Calu3 (cell line): ENCODE results near the gene DDAH1. TPM values are rescaled to one million over a fixed set of nuclear protein-coding genes. Genes with fewer than 3 reads are reported as not detected.

Experiments
- BruUV-seq: library from RNA; stranded (reverse); fragments of 400-500 nt; replicated peaks from 2 replicates; lab custom pipeline; 2021; lab: Mats Ljungman, UMichigan
- CTCF ChIA-PET: fragments of 300-600 bp; sonication (Branson Sonifier 250); formaldehyde crosslinking; loops from one replicate; lab custom pipeline; 2022; ENCODE audit warnings: antibody characterized with exemption; lab: Charles Lee
- DNase-seq: peaks from one replicate; pipeline ENCODE4 v3.0.0; 2022
- H3K27ac Mint-ChIP-seq: one replicate; pipeline ENCODE4 v1.8.0; 2022; ENCODE audit warnings: mixed read lengths; ENCODE audit not compliant: unreplicated experiment
- H3K27me3 Mint-ChIP-seq: one replicate; pipeline ENCODE4 v1.8.0; 2022; ENCODE audit warnings: mixed read lengths; ENCODE audit not compliant: unreplicated experiment
- H3K36me3 Mint-ChIP-seq: one replicate; pipeline ENCODE4 v1.8.0; 2022; ENCODE audit warnings: mild to moderate bottlenecking, moderate library complexity, mixed read lengths; ENCODE audit not compliant: insufficient read depth, unreplicated experiment
- H3K4me1 Mint-ChIP-seq: one replicate; pipeline ENCODE4 v1.8.0; 2022; ENCODE audit warnings: mild to moderate bottlenecking, low read depth, mixed read lengths; ENCODE audit not compliant: unreplicated experiment
- H3K4me3 Mint-ChIP-seq: one replicate; pipeline ENCODE4 v1.8.0; 2022; ENCODE audit warnings: mild to moderate bottlenecking, low read depth, moderate library complexity, mixed read lengths; ENCODE audit not compliant: unreplicated experiment
- H3K9me3 Mint-ChIP-seq: one replicate; pipeline ENCODE4 v1.8.0; 2022; ENCODE audit warnings: low read depth, mixed read lengths; ENCODE audit not compliant: unreplicated experiment
- intact Hi-C: fragments of 100-400 bp; cut with micrococcal nuclease; formaldehyde crosslinking; loops from one replicate; pipeline ENCODE4 v1.10.0; 2022; ENCODE audit not compliant: unreplicated experiment
- total RNA-seq: library from RNA; stranded (reverse); gene quantifications from 2 replicates; pipeline ENCODE4 v1.2.3, GENCODE V29; 2022
- TF ChIP-seq, protein P1 (sequence below): fragments of 200-600 bp; IDR thresholded peaks from one replicate; pipeline ENCODE4 v1.8.0; 2022; ENCODE audit warnings: antibody characterized with exemption; ENCODE audit not compliant: unreplicated experiment

DDAH1 gene
- total RNA-seq, 1 experiment from 2014 or later = 84.1 TPM

- CTCF ChIA-PET = interaction anchor here (0.8 kb wide), 1 partner anchor 18 kb away, joined by 4 read pairs; no protein-coding TSS in a partner anchor
These were observed 145.0 kb downstream of the DDAH1 start for GRCh38 chr1:85319931-85320330.

DNA sequence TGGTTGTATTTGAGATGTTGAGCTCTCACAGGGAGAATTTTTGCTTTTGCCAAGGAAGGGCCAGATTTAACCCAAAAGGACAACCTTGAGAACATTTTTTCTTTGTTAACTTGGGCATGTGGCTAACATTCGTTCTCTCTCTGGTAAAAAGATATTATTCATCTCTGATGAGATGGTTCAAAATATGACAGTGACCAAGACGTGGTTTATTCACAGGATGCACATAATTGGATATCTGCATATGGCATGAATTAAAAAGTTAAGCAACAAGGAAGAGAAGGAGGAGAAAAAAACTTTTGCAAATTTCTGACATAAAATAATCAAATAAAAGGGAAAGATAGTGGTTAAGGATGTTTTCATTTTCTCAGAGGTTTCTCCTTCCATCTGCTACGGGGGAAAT, 145.5 kb downstream of the DDAH1 start:
- peaks cover 27% of the 10 kb centered on the region for H3K36me3 Mint-ChIP-seq
- intact Hi-C loops = no loop called here
- no peak for DNase-seq
- TF ChIP-seq, protein P1, sequence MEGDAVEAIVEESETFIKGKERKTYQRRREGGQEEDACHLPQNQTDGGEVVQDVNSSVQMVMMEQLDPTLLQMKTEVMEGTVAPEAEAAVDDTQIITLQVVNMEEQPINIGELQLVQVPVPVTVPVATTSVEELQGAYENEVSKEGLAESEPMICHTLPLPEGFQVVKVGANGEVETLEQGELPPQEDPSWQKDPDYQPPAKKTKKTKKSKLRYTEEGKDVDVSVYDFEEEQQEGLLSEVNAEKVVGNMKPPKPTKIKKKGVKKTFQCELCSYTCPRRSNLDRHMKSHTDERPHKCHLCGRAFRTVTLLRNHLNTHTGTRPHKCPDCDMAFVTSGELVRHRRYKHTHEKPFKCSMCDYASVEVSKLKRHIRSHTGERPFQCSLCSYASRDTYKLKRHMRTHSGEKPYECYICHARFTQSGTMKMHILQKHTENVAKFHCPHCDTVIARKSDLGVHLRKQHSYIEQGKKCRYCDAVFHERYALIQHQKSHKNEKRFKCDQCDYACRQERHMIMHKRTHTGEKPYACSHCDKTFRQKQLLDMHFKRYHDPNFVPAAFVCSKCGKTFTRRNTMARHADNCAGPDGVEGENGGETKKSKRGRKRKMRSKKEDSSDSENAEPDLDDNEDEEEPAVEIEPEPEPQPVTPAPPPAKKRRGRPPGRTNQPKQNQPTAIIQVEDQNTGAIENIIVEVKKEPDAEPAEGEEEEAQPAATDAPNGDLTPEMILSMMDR = no peak
- no TSS peak for BruUV-seq
- no peak overlapping the region for H3K4me3 Mint-ChIP-seq
- peaks cover 48% of the 10 kb centered on the region for H3K4me1 Mint-ChIP-seq
- H3K27me3 Mint-ChIP-seq = no peaks in the 10 kb centered on the region
- peak overlapping the region; percentile 48 for H3K27ac Mint-ChIP-seq
- no peaks in the 10 kb centered on the region for H3K9me3 Mint-ChIP-seq
- CTCF ChIA-PET = no interaction called here

More at GRCh38 chr1:85319931-85320330, 145.0 kb downstream of the DDAH1 start:
- no peak for DNase-seq
- intact Hi-C loops = no loop called here
- H3K4me3 Mint-ChIP-seq = no peak overlapping the region
- no peaks in the 10 kb centered on the region for H3K27me3 Mint-ChIP-seq
- H3K4me1 Mint-ChIP-seq = peaks cover 48% of the 10 kb centered on the region
- H3K9me3 Mint-ChIP-seq = no peaks in the 10 kb centered on the region
- H3K36me3 Mint-ChIP-seq = peaks cover 27% of the 10 kb centered on the region
- TF ChIP-seq, protein P1 = no peak
- peak overlapping the region; percentile 48 for H3K27ac Mint-ChIP-seq
- no TSS peak for BruUV-seq

DNA sequence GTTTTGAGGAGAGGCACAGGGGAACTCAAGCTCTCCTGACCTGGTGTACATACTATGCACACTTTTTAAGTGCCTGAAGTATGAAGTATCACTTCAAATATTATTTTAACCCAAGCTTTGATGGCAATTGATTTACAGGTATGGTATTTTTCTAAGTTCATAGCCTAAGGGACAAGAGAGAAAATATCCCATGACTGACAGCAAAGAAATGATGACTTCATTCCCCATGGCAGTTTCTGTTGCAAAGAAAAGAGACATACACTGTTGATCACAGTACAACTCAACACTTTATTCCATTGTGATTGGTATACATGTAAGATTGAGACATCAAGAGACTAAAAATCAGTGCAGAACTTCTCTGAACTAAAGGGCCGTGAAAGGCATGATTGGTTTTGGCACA, 146.7 kb downstream of the DDAH1 start:
- no peaks in the 10 kb centered on the region for H3K9me3 Mint-ChIP-seq
- H3K27ac Mint-ChIP-seq = no peak overlapping the region
- DNase-seq = no peak
- no TSS peak for BruUV-seq
- no peaks in the 10 kb centered on the region for H3K27me3 Mint-ChIP-seq
- CTCF ChIA-PET = no interaction called here
- peaks cover 27% of the 10 kb centered on the region for H3K36me3 Mint-ChIP-seq
- intact Hi-C loops = no loop called here
- H3K4me3 Mint-ChIP-seq = no peak overlapping the region
- TF ChIP-seq, protein P1 = no peak
- H3K4me1 Mint-ChIP-seq = peaks cover 59% of the 10 kb centered on the region

DNA sequence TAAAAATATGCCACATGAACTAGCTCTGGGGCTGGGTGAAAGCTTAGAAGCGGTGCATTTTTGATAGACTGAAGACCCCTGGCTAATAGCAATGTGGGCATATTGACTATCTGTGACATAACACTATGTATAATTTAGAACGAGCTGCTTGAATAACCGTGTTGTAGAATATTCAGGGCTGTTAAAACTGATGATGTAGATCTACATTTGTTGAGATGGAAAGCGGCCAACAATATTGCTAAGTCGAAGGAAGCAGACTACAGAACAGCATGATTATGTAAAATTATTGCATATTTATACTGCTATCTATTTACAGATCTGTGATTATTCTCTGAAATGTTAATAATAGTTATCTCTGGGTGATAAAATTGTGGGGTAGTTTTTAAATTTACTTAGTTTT, 147.4 kb downstream of the DDAH1 start:
- CTCF ChIA-PET = interaction anchor here (1.2 kb wide), 1 partner anchor 26 kb away, joined by 5 read pairs; no protein-coding TSS in a partner anchor
- Mint-ChIP-seq H3K4me1 (peaks cover 56% of the 10 kb centered on the region), H3K27me3 (no peaks in the 10 kb centered on the region), H3K4me3 (no peak overlapping the region), H3K9me3 (no peaks in the 10 kb centered on the region), H3K27ac (no peak overlapping the region), H3K36me3 (peaks cover 24% of the 10 kb centered on the region)
- TF ChIP-seq, protein P1 = no peak
- no TSS peak for BruUV-seq
- intact Hi-C loops = no loop called here
- DNase-seq = no peak
